Activated naive CD4-positive, alpha-beta T cell treated with Interleukin-2 at 50 U/mL for 16 hours (primary cell): Measurements from ENCODE around the gene MAST4.
"Not testable (repeated sequence)": the region's sequence is repeated elsewhere in the genome, so short reads cannot be mapped to it uniquely, and the experiment has no call there.

Experiments used
- DNase-seq: peaks from one replicate; pipeline ENCODE4 v3.0.0-alpha.2; 2020

MAST4 gene

GRCh38 chr5:67102708-67103107 lies 506.5 kb downstream of the MAST4 start:
- no peak for DNase-seq

- no peak for DNase-seq
These were observed 508.7 kb downstream of the MAST4 start for GRCh38 chr5:67104859-67105258.

GRCh38 chr5:67105270-67105669 lies 509.1 kb downstream of the MAST4 start:
- no peak for DNase-seq

GRCh38 chr5:67106626-67107342 lies 510.6 kb downstream of the MAST4 start:
- no peak for DNase-seq

- no peak for DNase-seq
These were observed 515.6 kb downstream of the MAST4 start for GRCh38 chr5:67111779-67112178.

- DNase-seq, result no peak
These were observed 519.1 kb downstream of the MAST4 start for GRCh38 chr5:67115246-67115645.

GRCh38 chr5:67115817-67116216 lies 519.6 kb downstream of the MAST4 start:
- DNase-seq, result no peak

- DNase-seq, result no peak
These were observed 521.9 kb downstream of the MAST4 start for GRCh38 chr5:67118050-67118620.

- no peak for DNase-seq
These were observed 522.8 kb downstream of the MAST4 start for GRCh38 chr5:67119010-67119409.

GRCh38 chr5:67120032-67120431 lies 523.8 kb downstream of the MAST4 start:
- DNase-seq, result no peak

- no peak for DNase-seq
These were observed 527.6 kb downstream of the MAST4 start for GRCh38 chr5:67123819-67124218.

GRCh38 chr5:67124556-67124955 lies 528.4 kb downstream of the MAST4 start:
- DNase-seq, result no peak

GRCh38 chr5:67127347-67127895 lies 531.2 kb downstream of the MAST4 start:
- not testable (repeated sequence) for DNase-seq

GRCh38 chr5:67129768-67130167 lies 533.6 kb downstream of the MAST4 start:
- no peak for DNase-seq

GRCh38 chr5:67133217-67133616 lies 537.0 kb downstream of the MAST4 start:
- DNase-seq, result no peak

GRCh38 chr5:67133776-67134175 lies 537.6 kb downstream of the MAST4 start:
- DNase-seq, result no peak

- no peak for DNase-seq
These were observed 539.3 kb downstream of the MAST4 start for GRCh38 chr5:67135381-67135984.

- no peak for DNase-seq
These were observed 542.8 kb downstream of the MAST4 start for GRCh38 chr5:67139030-67139429.

GRCh38 chr5:67140413-67140812 lies 544.2 kb downstream of the MAST4 start:
- no peak for DNase-seq

GRCh38 chr5:67141644-67142043 lies 545.5 kb downstream of the MAST4 start:
- no peak for DNase-seq

GRCh38 chr5:67142816-67143215 lies 546.6 kb downstream of the MAST4 start:
- no peak for DNase-seq

- no peak for DNase-seq
These were observed 547.4 kb downstream of the MAST4 start for GRCh38 chr5:67143549-67143948.

- DNase-seq, result no peak
These were observed 548.0 kb downstream of the MAST4 start for GRCh38 chr5:67144183-67144639.

GRCh38 chr5:67146574-67146973 lies 550.4 kb downstream of the MAST4 start:
- DNase-seq, result no peak
